Retinal pigment epithelial cell (primary cell): ENCODE results near the gene SLF2.
A peak's percentile ranks its signal among the peaks of the same experiment; 100 is the strongest.

Source experiments
- DNase-seq: peaks from one replicate; pipeline ENCODE4 v3.0.0-alpha.2; 2010; ENCODE audit warnings: low read depth
- H3K4me3 ChIP-seq: 2 replicates; pipeline ENCODE4 v1.5.1; 2011; ENCODE audit warnings: mild to moderate bottlenecking, low read length, control low read depth, moderate library complexity
- CTCF ChIP-seq: conservative IDR thresholded peaks from 2 replicates; pipeline ENCODE4 v1.5.1; 2011; ENCODE audit warnings: low read depth, low read length, control low read depth, inconsistent platforms

SLF2 gene

GRCh38 chr10:100912605-100913469 lies at the start of gene SLF2:
Gene SLF2 (plus strand): TSS chr10:100912963. CDS start chr10:100913111, 148 bp downstream.
- DNase-seq: peak; percentile 95
- H3K4me3 ChIP-seq: peak within 1 kb of the TSS; percentile 95
- no peak for TF ChIP-seq CTCF

- TF ChIP-seq CTCF: no peak
- no peak for DNase-seq
- H3K4me3 ChIP-seq: no peak overlapping the region
These were observed 49.3 kb upstream of the SLF2 start for GRCh38 chr10:100863433-100863832.

GRCh38 chr10:100864036-100864885 lies 48.5 kb upstream of the SLF2 start:
- DNase-seq: no peak
- no peak overlapping the region for H3K4me3 ChIP-seq

GRCh38 chr10:100864978-100865377 lies 47.8 kb upstream of the SLF2 start:
- DNase-seq: no peak
- no peak for TF ChIP-seq CTCF
- H3K4me3 ChIP-seq: no peak overlapping the region

More at GRCh38 chr10:100864036-100864885, 48.5 kb upstream of the SLF2 start:
- no peak for TF ChIP-seq CTCF

GRCh38 chr10:100866010-100866409 lies 46.8 kb upstream of the SLF2 start:
- no peak overlapping the region for H3K4me3 ChIP-seq
- no peak for DNase-seq
- no peak for TF ChIP-seq CTCF

GRCh38 chr10:100866575-100867098 lies 46.1 kb upstream of the SLF2 start:
- H3K4me3 ChIP-seq: no peak overlapping the region
- DNase-seq: no peak
- TF ChIP-seq CTCF: no peak
